OCI-LY1 (cell line): ENCODE results near the gene UTF1.

ENCODE experiments used
- EZH2 ChIP-seq: fragments of 200-600 bp; sonication (generic), shearing (Covaris generic); IDR thresholded peaks from 2 replicates; pipeline ENCODE4 v1.8.0; 2017; ENCODE audit warnings: borderline replicate concordance, mixed run types, mild to moderate bottlenecking, antibody characterized with exemption, low read length, moderate library complexity, mixed read lengths
- TF ChIP-seq, protein P1 (sequence below): fragments of 200-600 bp; sonication (generic), shearing (Covaris generic); IDR thresholded peaks from 2 replicates; pipeline ENCODE4 v1.5.1; 2017; ENCODE audit warnings: mild to moderate bottlenecking, antibody characterized with exemption, low read length, moderate library complexity, mixed read lengths

DNA sequence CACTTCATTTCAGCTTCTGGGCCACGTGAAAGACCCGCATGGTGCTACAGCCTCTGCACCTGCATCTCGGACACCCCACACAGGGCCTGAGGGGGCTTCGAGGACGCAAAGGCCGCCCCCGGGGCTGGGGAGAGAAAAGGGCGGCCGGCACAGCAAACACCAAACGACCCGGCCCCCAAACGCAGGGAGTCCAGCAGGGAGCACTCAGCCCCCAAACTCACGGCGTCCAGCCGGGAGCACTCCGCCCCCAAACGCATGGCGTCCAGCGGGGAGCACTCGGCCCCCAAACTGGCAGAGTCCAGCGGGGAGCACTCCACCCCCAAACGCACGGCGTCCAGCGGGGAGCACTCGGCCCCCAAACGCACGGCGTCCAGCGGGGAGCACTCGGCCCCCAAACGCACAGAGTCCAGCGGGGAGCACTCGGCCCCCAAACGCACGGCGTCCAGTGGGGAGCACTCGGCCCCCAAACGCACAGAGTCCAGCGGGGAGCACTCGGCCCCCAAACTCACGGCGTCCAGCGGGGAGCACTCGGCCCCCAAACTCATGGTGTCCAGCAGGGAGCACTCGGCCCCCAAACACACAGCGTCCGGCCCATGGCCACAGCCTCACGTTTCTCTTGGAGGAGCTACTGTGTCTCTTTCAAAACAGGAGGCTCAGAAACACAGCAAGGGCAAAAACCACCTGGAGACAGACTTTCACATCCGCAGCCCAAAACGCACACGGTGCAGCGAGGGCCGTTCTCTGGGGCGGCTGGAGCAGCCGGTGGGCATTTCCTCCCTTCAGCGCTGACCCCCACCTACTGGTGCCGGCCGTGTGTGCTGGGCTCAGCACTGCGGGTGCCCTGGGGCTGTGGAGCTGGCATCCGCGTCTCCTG lies 27.0 kb upstream of the UTF1 start:
- no peak for TF ChIP-seq EZH2
- TF ChIP-seq, protein P1, sequence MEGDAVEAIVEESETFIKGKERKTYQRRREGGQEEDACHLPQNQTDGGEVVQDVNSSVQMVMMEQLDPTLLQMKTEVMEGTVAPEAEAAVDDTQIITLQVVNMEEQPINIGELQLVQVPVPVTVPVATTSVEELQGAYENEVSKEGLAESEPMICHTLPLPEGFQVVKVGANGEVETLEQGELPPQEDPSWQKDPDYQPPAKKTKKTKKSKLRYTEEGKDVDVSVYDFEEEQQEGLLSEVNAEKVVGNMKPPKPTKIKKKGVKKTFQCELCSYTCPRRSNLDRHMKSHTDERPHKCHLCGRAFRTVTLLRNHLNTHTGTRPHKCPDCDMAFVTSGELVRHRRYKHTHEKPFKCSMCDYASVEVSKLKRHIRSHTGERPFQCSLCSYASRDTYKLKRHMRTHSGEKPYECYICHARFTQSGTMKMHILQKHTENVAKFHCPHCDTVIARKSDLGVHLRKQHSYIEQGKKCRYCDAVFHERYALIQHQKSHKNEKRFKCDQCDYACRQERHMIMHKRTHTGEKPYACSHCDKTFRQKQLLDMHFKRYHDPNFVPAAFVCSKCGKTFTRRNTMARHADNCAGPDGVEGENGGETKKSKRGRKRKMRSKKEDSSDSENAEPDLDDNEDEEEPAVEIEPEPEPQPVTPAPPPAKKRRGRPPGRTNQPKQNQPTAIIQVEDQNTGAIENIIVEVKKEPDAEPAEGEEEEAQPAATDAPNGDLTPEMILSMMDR = no peak
